Liver (tissue), 9 donors: ENCODE data around the gene ETV3. TPM values are rescaled to one million over a fixed set of nuclear protein-coding genes. Genes with fewer than 3 reads are reported as not detected.

ENCODE experiments used
- DNase-seq: peaks from one replicate; pipeline ENCODE4 v3.0.0-alpha.2; 2017; ENCODE audit warnings: low spot score
- H3K27ac ChIP-seq, 2 donors: one replicate each; pipeline ENCODE4 v1.7.0; 2013; ENCODE audit warnings: inconsistent platforms in 2 of 2, low read length in 2 of 2, control low read depth in 1 of 2, low read depth in 1 of 2, mild to moderate bottlenecking in 1 of 2
- H3K27me3 ChIP-seq, 4 donors: one replicate each; pipeline versions ENCODE4 v1.6.1 to v1.7.0; 2013; ENCODE audit warnings: low read length in 3 of 4, inconsistent platforms in 1 of 4, mild to moderate bottlenecking in 1 of 4, moderate library complexity in 1 of 4; ENCODE audit not compliant: control insufficient read depth in 4 of 4, insufficient read depth in 4 of 4
- H3K36me3 ChIP-seq, 4 donors: one replicate each; pipeline versions ENCODE4 v1.6.1 to v1.7.0; 2013; ENCODE audit warnings: low read length in 3 of 4, mild to moderate bottlenecking in 3 of 4, low read depth in 1 of 4, moderate library complexity in 1 of 4; ENCODE audit not compliant: control insufficient read depth in 4 of 4, insufficient read depth in 3 of 4
- H3K4me1 ChIP-seq, 4 donors: one replicate each; pipeline versions ENCODE4 v1.6.1 to v1.7.0; 2013; ENCODE audit warnings: low read length in 3 of 4, mild to moderate bottlenecking in 3 of 4, moderate library complexity in 1 of 4; ENCODE audit not compliant: control insufficient read depth in 4 of 4, insufficient read depth in 4 of 4
- H3K4me3 ChIP-seq, 3 donors: one replicate each; pipeline versions ENCODE4 v1.6.1 to v1.7.0; 2013; ENCODE audit warnings: low read length in 3 of 3, control low read depth in 1 of 3, low read depth in 1 of 3, mild to moderate bottlenecking in 1 of 3
- H3K9ac ChIP-seq, 2 donors: one replicate each; pipeline ENCODE4 v1.7.0; 2013; ENCODE audit warnings: low read length in 2 of 2, mild to moderate bottlenecking in 2 of 2, moderate library complexity in 2 of 2, control low read depth in 1 of 2, low read depth in 1 of 2
- H3K9me3 ChIP-seq, 4 donors: one replicate each; pipeline versions ENCODE4 v1.6.1 to v1.7.0; 2013; ENCODE audit warnings: low read length in 3 of 4; ENCODE audit not compliant: control insufficient read depth in 4 of 4
- ATF3 ChIP-seq: IDR thresholded peaks from 2 replicates; pipeline ENCODE4 v1.6.1; 2016; ENCODE audit warnings: antibody characterized with exemption
- CTCF ChIP-seq: fragments of 150-350 bp; IDR thresholded peaks from 2 replicates; pipeline ENCODE4 v1.5.1; 2017; ENCODE audit warnings: improper control_type of control experiment, low read depth, low read length; ENCODE audit not compliant: missing input control
- EGR1 ChIP-seq, 2 donors: IDR thresholded peaks; 2 replicates each; pipeline ENCODE4 v1.6.1; 2016 to 2018; ENCODE audit warnings: antibody characterized with exemption in 2 of 2, low read depth in 2 of 2
- FOXA1 ChIP-seq: IDR thresholded peaks from 2 replicates; pipeline ENCODE4 v1.6.1; 2016; ENCODE audit warnings: antibody characterized with exemption
- FOXA2 ChIP-seq: IDR thresholded peaks from 2 replicates; pipeline ENCODE4 v1.6.1; 2016; ENCODE audit warnings: antibody characterized with exemption
- GABPA ChIP-seq, 2 donors: IDR thresholded peaks in 1 of 2; conservative IDR thresholded peaks in 1 of 2; 2 replicates each; pipeline ENCODE4 v1.6.1; 2016; ENCODE audit warnings: antibody characterized with exemption in 2 of 2, mild to moderate bottlenecking in 1 of 2, moderate library complexity in 1 of 2
- HNF4A ChIP-seq, 2 donors: conservative IDR thresholded peaks; 2 replicates each; pipeline ENCODE4 v1.6.1; 2016; ENCODE audit warnings: antibody characterized with exemption in 2 of 2, mild to moderate bottlenecking in 2 of 2
- HNF4G ChIP-seq: IDR thresholded peaks from 2 replicates; pipeline ENCODE4 v1.6.1; 2016; ENCODE audit warnings: antibody characterized with exemption
- JUND ChIP-seq, 2 donors: IDR thresholded peaks; 2 replicates each; pipeline ENCODE4 v1.6.1; 2016; ENCODE audit warnings: antibody characterized with exemption in 2 of 2
- MAX ChIP-seq: IDR thresholded peaks from 2 replicates; pipeline ENCODE4 v1.6.1; 2016; ENCODE audit warnings: antibody characterized with exemption
- NR2F2 ChIP-seq: IDR thresholded peaks from 2 replicates; pipeline ENCODE4 v1.6.1; 2016; ENCODE audit warnings: antibody characterized with exemption
- RAD21 ChIP-seq, 2 donors: IDR thresholded peaks; 2 replicates each; pipeline ENCODE4 v1.6.1; 2016; ENCODE audit warnings: antibody characterized with exemption in 2 of 2, mild to moderate bottlenecking in 2 of 2
- REST ChIP-seq: IDR thresholded peaks from 2 replicates; pipeline ENCODE4 v1.6.1; 2016; ENCODE audit warnings: antibody characterized with exemption, mild to moderate bottlenecking
- RXRA ChIP-seq, 2 donors: IDR thresholded peaks; 2 replicates each; pipeline ENCODE4 v1.6.1; 2017 to 2018; ENCODE audit warnings: antibody characterized with exemption in 2 of 2, mild to moderate bottlenecking in 1 of 2
- SP1 ChIP-seq: IDR thresholded peaks from 2 replicates; pipeline ENCODE4 v1.6.1; 2018; ENCODE audit warnings: antibody characterized with exemption, mild to moderate bottlenecking
- TAF1 ChIP-seq: conservative IDR thresholded peaks from 2 replicates; pipeline ENCODE4 v1.6.1; 2016; ENCODE audit warnings: antibody characterized with exemption, mild to moderate bottlenecking
- YY1 ChIP-seq: IDR thresholded peaks from 2 replicates; pipeline ENCODE4 v1.6.1; 2016; ENCODE audit warnings: antibody characterized with exemption, mild to moderate bottlenecking
- ZBTB33 ChIP-seq: IDR thresholded peaks from 2 replicates; pipeline ENCODE4 v1.6.1; 2016; ENCODE audit warnings: antibody characterized with exemption
- WGBS: extraction: QIAGEN DNeasy Blood & Tissue Kit; methylation state at CpG from one replicate; pipeline ENCODE4 v1.1.7; 2013; 5-methylcytosine and 5-hydroxymethylcytosine counted together
- polyA plus RNA-seq, 2 donors: library from polyadenylated mRNA; stranded (reverse) in 1 of 2; unstranded in 1 of 2; fragments of 200-250 nt in 1 of 2; fragments of >200 nt in 1 of 2; fragmentation: Nextera tagmentation in 1 of 2; extraction: Ambion mirVana in 1 of 2; gene quantifications; one replicate each; pipeline versions ENCODE4 v1.2.1 to v1.2.3, GENCODE V29; 2013 to 2015
- total RNA-seq, 2 donors: library from RNA; depleted of rRNA; stranded (reverse); fragments of >200 nt; gene quantifications; one replicate each; pipeline ENCODE4 v1.2.3, GENCODE V29; 2014
- donor health status: healthy.
- donor health status: healthy.
- donor health status: healthy.
- donor health status: healthy.
- donor health status: healthy.

The ETV3 gene
- total and polyA plus RNA-seq, 4 donors = 2.0 to 10.8 (median 5.3) TPM

GRCh38 chr1:157115429-157115838 lies 22.8 kb downstream of the ETV3 start:
- no peak for TF ChIP-seq RAD21 (IDR thresholded peaks at IDR 0.05)
- TF ChIP-seq MAX = no peak
- no peak for TF ChIP-seq GABPA (IDR thresholded peaks at IDR 0.05 in 1 of 2, conservative IDR thresholded peaks at IDR 0.05 in 1 of 2)
- TF ChIP-seq FOXA2 = no peak
- no peak for TF ChIP-seq HNF4G
- TF ChIP-seq JUND (IDR thresholded peaks at IDR 0.05) = no peak
- no peak for TF ChIP-seq CTCF
- TF ChIP-seq YY1 = no peak
- TF ChIP-seq SP1 = no peak
- no peak for TF ChIP-seq EGR1 (IDR thresholded peaks at IDR 0.05; ENCODE audit: low read depth in 2 of 2)
- no peak for TF ChIP-seq ZBTB33
- TF ChIP-seq HNF4A (conservative IDR thresholded peaks at IDR 0.05) = no peak
- no peak for TF ChIP-seq NR2F2
- TF ChIP-seq ATF3 = no peak
- no peak for TF ChIP-seq REST
- no peak for TF ChIP-seq RXRA (IDR thresholded peaks at IDR 0.05)
- no peak for TF ChIP-seq FOXA1
- TF ChIP-seq TAF1 = no peak
- Histone ChIP-seq H3K9me3 (no peaks in the 10 kb centered on the region), H3K4me3 (no peak overlapping the region), H3K36me3 (no peaks in the 10 kb centered on the region), H3K4me1 (peaks cover 0 to 5% (median 1%) of the 10 kb centered on the region in 4 donors), H3K27ac (no peak overlapping the region), H3K9ac (no peak overlapping the region), H3K27me3 (no peaks in the 10 kb centered on the region)
- DNase-seq = no peak
- 63% methylated on average over 3 of the region's 3 CpGs for WGBS
